NOMO-1 treated with DMSO at 0.1 percent for 48 hours (cell line): ENCODE measurements around the gene H3-3A.
"Not testable (repeated sequence)": the region's sequence is repeated elsewhere in the genome, so short reads cannot be mapped to it uniquely, and the experiment has no call there.

Source experiments
- DNase-seq: peaks from one replicate; lab custom pipeline; 2025; ENCODE audit not compliant: unreplicated experiment; lab: John Stamatoyannopoulos, UW

H3-3A gene

GRCh38 chr1:226083302-226084101 lies 21.0 kb downstream of the H3-3A start:
- peak; percentile 55 for DNase-seq

GRCh38 chr1:226085675-226086285 lies 23.3 kb downstream of the H3-3A start:
- peak; percentile 10 for DNase-seq

- DNase-seq, result no peak
Observed at GRCh38 chr1:226086776-226087175, 24.3 kb downstream of the H3-3A start.

GRCh38 chr1:226091461-226091860 lies 28.9 kb downstream of the H3-3A start:
- DNase-seq, result no peak

GRCh38 chr1:226092048-226092820 lies 29.7 kb downstream of the H3-3A start:
- not testable (repeated sequence) for DNase-seq

- no peak for DNase-seq
Observed at GRCh38 chr1:226092965-226093364, 30.4 kb downstream of the H3-3A start.

- DNase-seq, result no peak
Observed at GRCh38 chr1:226093621-226094020, 31.1 kb downstream of the H3-3A start.

GRCh38 chr1:226094451-226094850 lies 31.9 kb downstream of the H3-3A start:
- no peak for DNase-seq

- no peak for DNase-seq
Observed at GRCh38 chr1:226095286-226095685, 32.8 kb downstream of the H3-3A start.

GRCh38 chr1:226097866-226098625 lies 35.5 kb downstream of the H3-3A start:
- no peak for DNase-seq

- DNase-seq, result no peak
Observed at GRCh38 chr1:226098870-226099835, 36.6 kb downstream of the H3-3A start.

- peak; percentile 20 for DNase-seq
Observed at GRCh38 chr1:226100436-226101391, 38.2 kb downstream of the H3-3A start.

- no peak for DNase-seq
Observed at GRCh38 chr1:226104671-226105121, 42.2 kb downstream of the H3-3A start.

GRCh38 chr1:226107471-226108460 lies 45.2 kb downstream of the H3-3A start:
- DNase-seq, result no peak

- DNase-seq, result no peak
Observed at GRCh38 chr1:226108935-226109828, 46.7 kb downstream of the H3-3A start.

GRCh38 chr1:226109829-226110248 lies 47.3 kb downstream of the H3-3A start:
- DNase-seq, result peak; percentile 81
